Breast epithelium (tissue), 3 donors: ENCODE results near the gene MST1R.

Source experiments
- POLR2A ChIP-seq: fragments of 450-650 bp; IDR thresholded peaks from one replicate; pipeline ENCODE4 v1.6.1; 2016; ENCODE audit warnings: antibody characterized with exemption, mild to moderate bottlenecking, moderate library complexity
- POLR2AphosphoS5 ChIP-seq, 3 donors: sonication (generic); formaldehyde crosslinking; IDR thresholded peaks; one replicate each; pipeline ENCODE4 v1.6.1; 2017; ENCODE audit warnings: antibody characterized with exemption in 3 of 3
- TF ChIP-seq, protein P1 (sequence below), 3 donors: fragments of 450-650 bp; IDR thresholded peaks; one replicate each; pipeline ENCODE4 v1.5.1; 2016 to 2017; ENCODE audit warnings: antibody characterized with exemption in 3 of 3, mild to moderate bottlenecking in 3 of 3, moderate library complexity in 3 of 3

DNA sequence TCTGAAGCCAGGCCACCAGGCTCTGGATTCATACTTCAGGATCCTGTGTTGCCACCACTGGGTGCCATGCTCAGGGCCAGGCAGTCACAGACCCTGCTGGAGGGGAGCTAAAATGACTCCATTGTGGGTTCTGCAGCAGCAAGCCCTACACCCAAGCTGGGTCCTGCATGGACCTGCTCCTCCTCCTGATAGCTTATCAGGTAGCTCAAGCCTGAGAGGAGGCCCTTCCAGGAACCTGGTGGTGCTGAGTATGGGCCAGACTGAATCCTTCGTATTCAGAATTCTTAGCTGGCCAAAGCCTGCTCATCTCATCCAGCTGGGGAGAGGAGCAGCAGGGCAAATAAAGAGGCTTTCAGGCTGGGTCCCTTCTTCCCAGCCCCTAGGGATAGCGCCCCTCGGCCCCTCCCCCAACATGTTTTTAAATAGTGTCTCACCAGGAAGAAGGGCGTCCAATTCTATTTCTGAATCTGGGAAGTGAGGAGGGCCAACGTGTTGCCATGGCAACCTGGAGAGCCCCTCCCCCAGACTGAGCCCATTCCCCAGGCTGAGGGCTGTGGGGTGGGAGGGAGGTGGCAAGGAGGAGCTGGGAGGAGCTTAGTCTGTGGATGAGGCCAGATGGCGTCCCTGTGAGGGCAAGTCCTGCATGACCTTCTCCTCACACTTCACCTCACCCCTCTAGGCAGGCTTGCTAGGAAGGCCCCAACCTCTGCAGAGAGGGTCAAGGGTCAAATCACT, 22.9 kb downstream of the MST1R start:
- TF ChIP-seq, protein P1, sequence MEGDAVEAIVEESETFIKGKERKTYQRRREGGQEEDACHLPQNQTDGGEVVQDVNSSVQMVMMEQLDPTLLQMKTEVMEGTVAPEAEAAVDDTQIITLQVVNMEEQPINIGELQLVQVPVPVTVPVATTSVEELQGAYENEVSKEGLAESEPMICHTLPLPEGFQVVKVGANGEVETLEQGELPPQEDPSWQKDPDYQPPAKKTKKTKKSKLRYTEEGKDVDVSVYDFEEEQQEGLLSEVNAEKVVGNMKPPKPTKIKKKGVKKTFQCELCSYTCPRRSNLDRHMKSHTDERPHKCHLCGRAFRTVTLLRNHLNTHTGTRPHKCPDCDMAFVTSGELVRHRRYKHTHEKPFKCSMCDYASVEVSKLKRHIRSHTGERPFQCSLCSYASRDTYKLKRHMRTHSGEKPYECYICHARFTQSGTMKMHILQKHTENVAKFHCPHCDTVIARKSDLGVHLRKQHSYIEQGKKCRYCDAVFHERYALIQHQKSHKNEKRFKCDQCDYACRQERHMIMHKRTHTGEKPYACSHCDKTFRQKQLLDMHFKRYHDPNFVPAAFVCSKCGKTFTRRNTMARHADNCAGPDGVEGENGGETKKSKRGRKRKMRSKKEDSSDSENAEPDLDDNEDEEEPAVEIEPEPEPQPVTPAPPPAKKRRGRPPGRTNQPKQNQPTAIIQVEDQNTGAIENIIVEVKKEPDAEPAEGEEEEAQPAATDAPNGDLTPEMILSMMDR (IDR thresholded peaks at IDR 0.05): no peak
- no peak for TF ChIP-seq POLR2A
- TF ChIP-seq POLR2AphosphoS5 (IDR thresholded peaks at IDR 0.05): no peak
